ENCODE data around the gene COPS3.

- no peak for TF ChIP-seq POLR2AphosphoS5 (IDR thresholded peaks at IDR 0.05)
- no peak for TF ChIP-seq CTCF (IDR thresholded peaks at IDR 0.05)
- no peak for TF ChIP-seq EP300 (IDR thresholded peaks at IDR 0.05)
These were observed 37.9 kb downstream of the COPS3 start for GRCh38 chr17:17243163-17243562.

Data from esophagus muscularis mucosa (tissue), 4 donors.